HEK293 (cell line): ENCODE data around the gene PIP4K2B.

Experiments used
- BCL11B ChIP-seq: fragments of 450-650 bp; formaldehyde crosslinking; IDR thresholded peaks from 2 replicates; pipeline ENCODE4 v1.5.1; 2016; ENCODE audit warnings: low read depth, missing biosample characterization, missing genetic modification characterization
- IKZF3 ChIP-seq: fragments of 450-650 bp; IDR thresholded peaks from 2 replicates; pipeline ENCODE4 v1.5.0; 2018; ENCODE audit warnings: missing biosample characterization, mild to moderate bottlenecking, missing genetic modification characterization, moderate library complexity
- KLF16 ChIP-seq: fragments of 450-650 bp; formaldehyde crosslinking; IDR thresholded peaks from 2 replicates; pipeline ENCODE4 v1.5.1; 2017; ENCODE audit warnings: missing biosample characterization, missing genetic modification characterization
- MEIS1 ChIP-seq: sonication (generic); formaldehyde crosslinking; IDR thresholded peaks from 2 replicates; pipeline ENCODE4 v1.8.1; 2022; ENCODE audit warnings: missing genetic modification reagents, mild to moderate bottlenecking, borderline replicate concordance
- ZBTB48 ChIP-seq: fragments of 450-650 bp; formaldehyde crosslinking; IDR thresholded peaks from 2 replicates; pipeline ENCODE4 v1.5.1; 2016; ENCODE audit warnings: missing biosample characterization, missing genetic modification characterization
- ZEB2 ChIP-seq: fragments of 450-650 bp; formaldehyde crosslinking; IDR thresholded peaks from 2 replicates; pipeline ENCODE4 v1.5.1; 2016; ENCODE audit warnings: missing biosample characterization, missing genetic modification characterization
- ZFP3 ChIP-seq: fragments of 450-650 bp; formaldehyde crosslinking; IDR thresholded peaks from 2 replicates; pipeline ENCODE4 v1.5.1; 2016; ENCODE audit warnings: low read depth, missing biosample characterization, missing genetic modification characterization
- ZFP37 ChIP-seq: fragments of 450-650 bp; formaldehyde crosslinking; IDR thresholded peaks from 2 replicates; pipeline ENCODE4 v1.5.1; 2016; ENCODE audit warnings: missing biosample characterization, missing genetic modification characterization
- ZFP41 ChIP-seq: fragments of 450-650 bp; formaldehyde crosslinking; IDR thresholded peaks from 2 replicates; pipeline ENCODE4 v1.5.1; 2016; ENCODE audit warnings: missing biosample characterization, missing genetic modification characterization, borderline replicate concordance
- ZFP69B ChIP-seq: fragments of 450-650 bp; formaldehyde crosslinking; IDR thresholded peaks from 2 replicates; pipeline ENCODE4 v1.5.1; 2016; ENCODE audit warnings: missing biosample characterization, missing genetic modification characterization
- ZNF10 ChIP-seq: fragments of 450-650 bp; formaldehyde crosslinking; IDR thresholded peaks from 2 replicates; pipeline ENCODE4 v1.5.1; 2017; ENCODE audit warnings: missing biosample characterization, missing genetic modification characterization
- ZNF114 ChIP-seq: fragments of 450-650 bp; formaldehyde crosslinking; IDR thresholded peaks from 2 replicates; pipeline ENCODE4 v1.5.0; 2017; ENCODE audit warnings: missing biosample characterization, missing genetic modification characterization
- ZNF140 ChIP-seq: fragments of 450-650 bp; formaldehyde crosslinking; IDR thresholded peaks from 2 replicates; pipeline ENCODE4 v1.5.1; 2016; ENCODE audit warnings: missing biosample characterization, missing genetic modification characterization
- ZNF146 ChIP-seq: fragments of 450-650 bp; formaldehyde crosslinking; IDR thresholded peaks from 2 replicates; pipeline ENCODE4 v1.5.1; 2016; ENCODE audit warnings: missing biosample characterization, missing genetic modification characterization
- ZNF184 ChIP-seq: fragments of 450-650 bp; IDR thresholded peaks from 2 replicates; pipeline ENCODE4 v1.5.1; 2018; ENCODE audit warnings: missing biosample characterization, mild to moderate bottlenecking, missing genetic modification characterization
- ZNF239 ChIP-seq: fragments of 450-650 bp; formaldehyde crosslinking; IDR thresholded peaks from 2 replicates; pipeline ENCODE4 v1.5.1; 2016; ENCODE audit warnings: missing biosample characterization, missing genetic modification characterization
- ZNF274 ChIP-seq, 2 experiments: fragments of 200-500 bp in 1 of 2; fragments of 450-650 bp in 1 of 2; sonication (Bioruptor generic) in 1 of 2; formaldehyde crosslinking in 1 of 2; IDR thresholded peaks; 2 replicates each; pipeline versions ENCODE4 v1.5.1 to v1.6.1; 2014 to 2016; ENCODE audit warnings: borderline replicate concordance in 1 of 2, inconsistent platforms in 1 of 2, low read length in 1 of 2, missing biosample characterization in 1 of 2, missing genetic modification characterization in 1 of 2
- ZNF335 ChIP-seq: fragments of 450-650 bp; formaldehyde crosslinking; conservative IDR thresholded peaks from 2 replicates; pipeline ENCODE4 v1.5.1; 2016; ENCODE audit warnings: missing biosample characterization, missing genetic modification characterization
- ZNF398 ChIP-seq: fragments of 450-650 bp; formaldehyde crosslinking; IDR thresholded peaks from 2 replicates; pipeline ENCODE4 v1.5.1; 2017; ENCODE audit warnings: missing biosample characterization, missing genetic modification characterization
- ZNF473 ChIP-seq: fragments of 450-650 bp; formaldehyde crosslinking; IDR thresholded peaks from 2 replicates; pipeline ENCODE4 v1.5.1; 2017; ENCODE audit warnings: missing biosample characterization, missing genetic modification characterization
- ZNF501 ChIP-seq: fragments of 450-650 bp; formaldehyde crosslinking; IDR thresholded peaks from 2 replicates; pipeline ENCODE4 v1.5.1; 2016; ENCODE audit warnings: missing biosample characterization, missing genetic modification characterization
- ZNF529 ChIP-seq: fragments of 450-650 bp; formaldehyde crosslinking; IDR thresholded peaks from 2 replicates; pipeline ENCODE4 v1.5.1; 2017; ENCODE audit warnings: missing genetic modification characterization, missing biosample characterization; ENCODE audit not compliant: insufficient replicate concordance
- ZNF544 ChIP-seq: fragments of 450-650 bp; formaldehyde crosslinking; IDR thresholded peaks from 2 replicates; pipeline ENCODE4 v1.5.0; 2017; ENCODE audit warnings: missing biosample characterization, missing genetic modification characterization
- ZNF610 ChIP-seq: fragments of 450-650 bp; formaldehyde crosslinking; IDR thresholded peaks from 2 replicates; pipeline ENCODE4 v1.5.1; 2016; ENCODE audit warnings: missing biosample characterization, missing genetic modification characterization, borderline replicate concordance
- ZNF623 ChIP-seq: fragments of 450-650 bp; formaldehyde crosslinking; IDR thresholded peaks from 2 replicates; pipeline ENCODE4 v1.5.1; 2016; ENCODE audit warnings: missing biosample characterization, missing genetic modification characterization
- ZNF626 ChIP-seq: fragments of 450-650 bp; sonication (Bioruptor Pico); formaldehyde crosslinking; IDR thresholded peaks from 2 replicates; pipeline ENCODE4 v1.5.1; 2018; ENCODE audit warnings: missing biosample characterization, missing genetic modification characterization, inconsistent platforms
- ZNF670 ChIP-seq: fragments of 450-650 bp; formaldehyde crosslinking; IDR thresholded peaks from 2 replicates; pipeline ENCODE4 v1.5.1; 2016; ENCODE audit warnings: missing biosample characterization, missing genetic modification characterization, low read depth
- ZNF785 ChIP-seq: fragments of 450-650 bp; formaldehyde crosslinking; IDR thresholded peaks from 2 replicates; pipeline ENCODE4 v1.5.1; 2016; ENCODE audit warnings: missing biosample characterization, missing genetic modification characterization
- ZNF837 ChIP-seq: fragments of 450-650 bp; formaldehyde crosslinking; IDR thresholded peaks from 2 replicates; pipeline ENCODE4 v1.5.1; 2016; ENCODE audit warnings: missing biosample characterization, missing genetic modification characterization
- ZNF843 ChIP-seq: fragments of 450-650 bp; formaldehyde crosslinking; IDR thresholded peaks from 2 replicates; pipeline ENCODE4 v1.5.1; 2016; ENCODE audit warnings: missing biosample characterization, missing genetic modification characterization
- ZSCAN16 ChIP-seq: fragments of 450-650 bp; formaldehyde crosslinking; IDR thresholded peaks from 2 replicates; pipeline ENCODE4 v1.5.1; 2016; ENCODE audit warnings: missing biosample characterization, missing genetic modification characterization
- ZXDB ChIP-seq: fragments of 450-650 bp; formaldehyde crosslinking; IDR thresholded peaks from 2 replicates; pipeline ENCODE4 v1.5.1; 2016; ENCODE audit warnings: missing biosample characterization, missing genetic modification characterization
- TF ChIP-seq, protein P1 (sequence below): fragments of 450-650 bp; formaldehyde crosslinking; IDR thresholded peaks from 2 replicates; pipeline ENCODE4 v1.5.1; 2016; ENCODE audit warnings: missing biosample characterization, missing genetic modification characterization
- TF ChIP-seq, protein P2 (sequence below): fragments of 450-650 bp; formaldehyde crosslinking; IDR thresholded peaks from 2 replicates; pipeline ENCODE4 v1.5.1; 2016; ENCODE audit warnings: missing biosample characterization, missing genetic modification characterization
- TF ChIP-seq, protein P3 (sequence below): fragments of 450-650 bp; formaldehyde crosslinking; IDR thresholded peaks from 2 replicates; pipeline ENCODE4 v1.5.1; 2016; ENCODE audit warnings: missing biosample characterization, missing genetic modification characterization

The PIP4K2B gene

GRCh38 chr17:38749223-38750043 is 49.9 kb downstream of the PIP4K2B start (continued):
- TF ChIP-seq, protein P1, sequence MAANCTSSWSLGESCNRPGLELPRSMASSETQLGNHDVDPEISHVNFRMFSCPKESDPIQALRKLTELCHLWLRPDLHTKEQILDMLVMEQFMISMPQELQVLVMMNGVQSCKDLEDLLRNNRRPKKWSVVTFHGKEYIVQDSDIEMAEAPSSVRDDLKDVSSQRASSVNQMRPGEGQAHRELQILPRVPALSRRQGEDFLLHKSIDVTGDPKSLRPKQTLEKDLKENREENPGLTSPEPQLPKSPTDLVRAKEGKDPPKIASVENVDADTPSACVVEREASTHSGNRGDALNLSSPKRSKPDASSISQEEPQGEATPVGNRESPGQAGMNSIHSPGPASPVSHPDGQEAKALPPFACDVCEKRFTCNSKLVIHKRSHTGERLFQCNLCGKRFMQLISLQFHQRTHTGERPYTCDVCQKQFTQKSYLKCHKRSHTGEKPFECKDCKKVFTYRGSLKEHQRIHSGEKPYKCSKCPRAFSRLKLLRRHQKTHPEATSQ (tag by site-specific recombination), result 0 out of 2 replicates have a peak, but pooled peaks have one; percentile 39
- TF ChIP-seq ZNF501 (tag by site-specific recombination) (peak; percentile 45; the same call in 1 of the 2 replicates), ZNF10 (no peak), ZNF239 (no peak), ZNF335 (peak; percentile 72), ZNF785 (tag by site-specific recombination) (no peak), ZSCAN16 (no peak), ZNF114 (no peak), ZNF274 (IDR thresholded peaks at IDR 0.05; ENCODE audit: low read length) (no peak), ZNF274 (tag by site-specific recombination; IDR thresholded peaks at IDR 0.05; ENCODE audit: borderline replicate concordance) (no peak), ZNF610 (tag by site-specific recombination) (no peak), BCL11B (0 out of 2 replicates have a peak, but pooled peaks have one; percentile 33), ZNF398 (tag by site-specific recombination) (no peak), ZNF184 (tag by site-specific recombination) (no peak), ZFP69B (tag by site-specific recombination) (peak; percentile 68; the same call in 1 of the 2 replicates), ZBTB48 (tag by site-specific recombination) (no peak), ZNF473 (tag by site-specific recombination) (no peak), ZNF837 (tag by site-specific recombination) (no peak), ZNF544 (tag by site-specific recombination) (no peak), ZEB2 (tag by site-specific recombination) (peak; percentile 87), ZNF140 (tag by site-specific recombination) (no peak), ZXDB (tag by site-specific recombination) (no peak; the same call in 1 of the 2 replicates), MEIS1 (CRISPR knock-in tag) (no peak), IKZF3 (peak; percentile 96), KLF16 (tag by site-specific recombination) (peak; percentile 80), ZNF626 (tag by site-specific recombination) (no peak), ZNF843 (peak; percentile 55; the same call in 1 of the 2 replicates), ZNF529 (tag by site-specific recombination) (no peak), ZFP3 (no peak), ZFP41 (tag by site-specific recombination) (no peak), ZNF146 (no peak), ZFP37 (tag by site-specific recombination) (peak; percentile 64; the same call in 1 of the 2 replicates), ZNF670 (tag by site-specific recombination) (no peak), ZNF623 (tag by site-specific recombination) (no peak)
- TF ChIP-seq, protein P2, sequence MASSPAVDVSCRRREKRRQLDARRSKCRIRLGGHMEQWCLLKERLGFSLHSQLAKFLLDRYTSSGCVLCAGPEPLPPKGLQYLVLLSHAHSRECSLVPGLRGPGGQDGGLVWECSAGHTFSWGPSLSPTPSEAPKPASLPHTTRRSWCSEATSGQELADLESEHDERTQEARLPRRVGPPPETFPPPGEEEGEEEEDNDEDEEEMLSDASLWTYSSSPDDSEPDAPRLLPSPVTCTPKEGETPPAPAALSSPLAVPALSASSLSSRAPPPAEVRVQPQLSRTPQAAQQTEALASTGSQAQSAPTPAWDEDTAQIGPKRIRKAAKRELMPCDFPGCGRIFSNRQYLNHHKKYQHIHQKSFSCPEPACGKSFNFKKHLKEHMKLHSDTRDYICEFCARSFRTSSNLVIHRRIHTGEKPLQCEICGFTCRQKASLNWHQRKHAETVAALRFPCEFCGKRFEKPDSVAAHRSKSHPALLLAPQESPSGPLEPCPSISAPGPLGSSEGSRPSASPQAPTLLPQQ (tag by site-specific recombination), result peak; percentile 61
- TF ChIP-seq, protein P3, sequence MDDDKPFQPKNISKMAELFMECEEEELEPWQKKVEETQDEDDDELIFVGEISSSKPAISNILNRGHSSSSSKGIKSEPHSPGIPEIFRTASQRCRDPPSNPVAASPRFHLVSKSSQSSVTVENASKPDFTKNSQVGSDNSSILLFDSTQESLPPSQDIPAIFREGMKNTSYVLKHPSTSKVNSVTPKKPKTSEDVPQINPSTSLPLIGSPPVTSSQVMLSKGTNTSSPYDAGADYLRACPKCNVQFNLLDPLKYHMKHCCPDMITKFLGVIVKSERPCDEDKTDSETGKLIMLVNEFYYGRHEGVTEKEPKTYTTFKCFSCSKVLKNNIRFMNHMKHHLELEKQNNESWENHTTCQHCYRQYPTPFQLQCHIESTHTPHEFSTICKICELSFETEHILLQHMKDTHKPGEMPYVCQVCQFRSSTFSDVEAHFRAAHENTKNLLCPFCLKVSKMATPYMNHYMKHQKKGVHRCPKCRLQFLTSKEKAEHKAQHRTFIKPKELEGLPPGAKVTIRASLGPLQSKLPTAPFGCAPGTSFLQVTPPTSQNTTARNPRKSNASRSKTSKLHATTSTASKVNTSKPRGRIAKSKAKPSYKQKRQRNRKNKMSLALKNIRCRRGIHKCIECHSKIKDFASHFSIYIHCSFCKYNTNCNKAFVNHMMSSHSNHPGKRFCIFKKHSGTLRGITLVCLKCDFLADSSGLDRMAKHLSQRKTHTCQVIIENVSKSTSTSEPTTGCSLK (tag by site-specific recombination), result no peak
